Spinal cord (tissue), 10 donors: ENCODE data around the gene ERFL. TPM values are rescaled to one million over a fixed set of nuclear protein-coding genes. Genes with fewer than 3 reads are reported as not detected.

Experiments used
- DNase-seq, 6 donors: peaks; one replicate each; pipeline versions ENCODE4 v3.0.0 to v3.0.0-alpha.2; 2013 to 2015; ENCODE audit warnings: low spot score in 6 of 6, low read depth in 4 of 6
- H3K27ac ChIP-seq: one replicate; pipeline ENCODE4 v1.5.1; 2013; ENCODE audit warnings: low read depth, low read length, control low read depth
- H3K27me3 ChIP-seq: one replicate; pipeline ENCODE4 v1.6.1; 2013; ENCODE audit warnings: low read length; ENCODE audit not compliant: control insufficient read depth, insufficient read depth
- H3K36me3 ChIP-seq: one replicate; pipeline ENCODE4 v1.6.1; 2013; ENCODE audit warnings: low read length; ENCODE audit not compliant: control insufficient read depth, insufficient read depth
- H3K4me1 ChIP-seq: one replicate; pipeline ENCODE4 v1.6.1; 2013; ENCODE audit warnings: low read length; ENCODE audit not compliant: control insufficient read depth, insufficient read depth
- H3K4me3 ChIP-seq: one replicate; pipeline ENCODE4 v1.5.1; 2013; ENCODE audit warnings: low read depth, low read length, control low read depth
- H3K9me3 ChIP-seq: one replicate; pipeline ENCODE4 v1.6.1; 2013; ENCODE audit warnings: low read length; ENCODE audit not compliant: control insufficient read depth, insufficient read depth
- WGBS: methylation state at CpG from one replicate; pipeline ENCODE4 v1.1.5; 2013; ENCODE audit warnings: missing lambda C conversion rate; ENCODE audit not compliant: insufficient coverage; 5-methylcytosine and 5-hydroxymethylcytosine counted together
- polyA plus RNA-seq, 2 donors: library from polyadenylated mRNA; unstranded; fragments of 120-200 nt; gene quantifications; one replicate each; pipeline ENCODE4 v1.2.1, GENCODE V29; 2013; ENCODE audit not compliant: insufficient read length in 2 of 2
- total RNA-seq, 2 donors: library from RNA; depleted of rRNA in 1 of 2; stranded (reverse); fragments of 120-200 nt in 1 of 2; fragments of >200 nt in 1 of 2; gene quantifications; one replicate each; pipeline versions ENCODE4 v1.2.3 to v1.2.4, GENCODE V29; 2013 to 2014
- donor health status: healthy.

Gene ERFL
- total and polyA plus RNA-seq, 4 donors: 0.11 to 1.3 (median 0.78) TPM; not detected in 1

GRCh38 chr19:41959056-41960053 lies 31.1 kb upstream of the ERFL start, which contains the start of gene RABAC1:
Gene RABAC1, minus strand, starts transcription at chr19:41959321. Its CDS starts 29 bp downstream, at chr19:41959292.
- peak; percentile 82 to 99 (median 90) for DNase-seq
- 5% methylated on average over 46 of the region's 46 CpGs for WGBS
- peak within 1 kb of the TSS; percentile 90 for H3K27ac ChIP-seq
- H3K4me3 ChIP-seq: peak within 1 kb of the TSS; percentile 98
- H3K36me3 ChIP-seq: peaks cover 29% of the 10 kb centered on the region
- H3K4me1 ChIP-seq: peaks cover 23% of the 10 kb centered on the region
- no peaks in the 10 kb centered on the region for H3K27me3 ChIP-seq
- H3K9me3 ChIP-seq: no peaks in the 10 kb centered on the region

- Histone ChIP-seq H3K27ac (peak overlapping the region; percentile 90), H3K4me1 (peaks cover 23% of the 10 kb centered on the region), H3K36me3 (peaks cover 29% of the 10 kb centered on the region), H3K27me3 (no peaks in the 10 kb centered on the region), H3K4me3 (peak overlapping the region; percentile 98), H3K9me3 (no peaks in the 10 kb centered on the region)
- DNase-seq: peak in 2 of 6 donors; percentile 80 to 85
- under 1% methylated on average over 43 of the region's 43 CpGs for WGBS
Observed at GRCh38 chr19:41958367-41959055, 30.3 kb upstream of the ERFL start.

GRCh38 chr19:41957838-41958366 lies 29.7 kb upstream of the ERFL start:
- Histone ChIP-seq H3K27me3 (no peaks in the 10 kb centered on the region), H3K4me1 (peaks cover 23% of the 10 kb centered on the region), H3K27ac (peak overlapping the region; percentile 90), H3K4me3 (peak overlapping the region; percentile 98), H3K36me3 (peaks cover 25% of the 10 kb centered on the region), H3K9me3 (no peaks in the 10 kb centered on the region)
- peak in 3 of 6 donors; percentile 65 to 94 (median 77) for DNase-seq
- WGBS: 6% methylated on average over 9 of the region's 10 CpGs

- 89% methylated on average over 7 of the region's 11 CpGs for WGBS
- Histone ChIP-seq H3K4me3 (no peak overlapping the region), H3K27ac (no peak overlapping the region)
Observed at GRCh38 chr19:41957161-41957837, 29.1 kb upstream of the ERFL start.

GRCh38 chr19:41956621-41957020 lies 28.4 kb upstream of the ERFL start:
- peaks cover 23% of the 10 kb centered on the region for H3K36me3 ChIP-seq
- WGBS: 92% methylated on average over 13 of the region's 13 CpGs

More at GRCh38 chr19:41957161-41957837, 29.1 kb upstream of the ERFL start:
- H3K36me3 ChIP-seq: peaks cover 23% of the 10 kb centered on the region
- H3K27me3 ChIP-seq: no peaks in the 10 kb centered on the region
- no peaks in the 10 kb centered on the region for H3K9me3 ChIP-seq
- peaks cover 23% of the 10 kb centered on the region for H3K4me1 ChIP-seq
- DNase-seq: no peak

GRCh38 chr19:41955521-41955920 lies 27.3 kb upstream of the ERFL start:
- WGBS: 71% methylated on average over 5 of the region's 7 CpGs
- Histone ChIP-seq H3K4me3 (no peak overlapping the region), H3K4me1 (peaks cover 26% of the 10 kb centered on the region), H3K27me3 (no peaks in the 10 kb centered on the region), H3K27ac (no peak overlapping the region), H3K36me3 (peaks cover 23% of the 10 kb centered on the region), H3K9me3 (no peaks in the 10 kb centered on the region)
- DNase-seq: no peak

More at GRCh38 chr19:41956621-41957020, 28.4 kb upstream of the ERFL start:
- Histone ChIP-seq H3K27ac (no peak overlapping the region), H3K4me1 (peaks cover 25% of the 10 kb centered on the region), H3K27me3 (no peaks in the 10 kb centered on the region), H3K4me3 (no peak overlapping the region), H3K9me3 (no peaks in the 10 kb centered on the region)
- no peak for DNase-seq

- Histone ChIP-seq H3K27ac (no peak overlapping the region), H3K9me3 (no peaks in the 10 kb centered on the region), H3K4me3 (no peak overlapping the region), H3K4me1 (peaks cover 3% of the 10 kb centered on the region), H3K36me3 (peaks cover 17% of the 10 kb centered on the region), H3K27me3 (no peaks in the 10 kb centered on the region)
- WGBS: under 1% methylated on average over 6 of the region's 12 CpGs
- peak in 2 of 6 donors; percentile 75 to 83 for DNase-seq
Observed at GRCh38 chr19:41951686-41952172, 23.5 kb upstream of the ERFL start.

GRCh38 chr19:41947091-41947490 lies 18.8 kb upstream of the ERFL start:
- Histone ChIP-seq H3K36me3 (no peaks in the 10 kb centered on the region), H3K4me3 (no peak overlapping the region), H3K4me1 (peaks cover 3% of the 10 kb centered on the region), H3K9me3 (no peaks in the 10 kb centered on the region), H3K27ac (no peak overlapping the region), H3K27me3 (no peaks in the 10 kb centered on the region)
- DNase-seq: no peak
- WGBS: 100% methylated on average over 1 of the region's 3 CpGs
